HG03064 (cell line): ENCODE results near the gene CNNM4.
"Not testable (repeated sequence)": the region's sequence is repeated elsewhere in the genome, so short reads cannot be mapped to it uniquely, and the experiment has no call there.

Experiments
- ATAC-seq: cut with Tn5 transposase; IDR thresholded peaks from one replicate; pipeline ENCODE4 v1.9.1; 2021; ENCODE audit warnings: low read depth; ENCODE audit not compliant: unreplicated experiment

Gene CNNM4

GRCh38 chr2:96788442-96789244 is 27.9 kb downstream of the CNNM4 start:
- ATAC-seq = no peak

DNA sequence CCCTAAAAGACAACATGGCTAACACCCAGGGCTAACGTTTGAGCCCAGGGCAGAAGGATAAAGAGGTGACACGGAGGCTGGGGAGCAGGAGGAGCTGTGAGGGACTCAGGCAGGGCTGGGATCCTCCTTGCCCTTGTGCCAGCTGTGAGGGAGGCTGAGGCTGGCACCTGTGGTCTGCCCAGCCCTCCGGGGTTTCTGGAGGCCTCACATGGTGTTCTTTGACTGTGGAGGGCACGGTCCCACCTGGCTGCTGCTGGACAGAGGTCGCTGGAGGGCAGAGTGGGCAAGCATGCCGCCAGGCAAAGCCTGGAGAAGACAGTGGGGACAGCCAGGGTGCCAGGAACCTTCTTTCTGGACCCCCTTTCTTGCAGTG is 28.5 kb downstream of the CNNM4 start:
- ATAC-seq = no peak

DNA sequence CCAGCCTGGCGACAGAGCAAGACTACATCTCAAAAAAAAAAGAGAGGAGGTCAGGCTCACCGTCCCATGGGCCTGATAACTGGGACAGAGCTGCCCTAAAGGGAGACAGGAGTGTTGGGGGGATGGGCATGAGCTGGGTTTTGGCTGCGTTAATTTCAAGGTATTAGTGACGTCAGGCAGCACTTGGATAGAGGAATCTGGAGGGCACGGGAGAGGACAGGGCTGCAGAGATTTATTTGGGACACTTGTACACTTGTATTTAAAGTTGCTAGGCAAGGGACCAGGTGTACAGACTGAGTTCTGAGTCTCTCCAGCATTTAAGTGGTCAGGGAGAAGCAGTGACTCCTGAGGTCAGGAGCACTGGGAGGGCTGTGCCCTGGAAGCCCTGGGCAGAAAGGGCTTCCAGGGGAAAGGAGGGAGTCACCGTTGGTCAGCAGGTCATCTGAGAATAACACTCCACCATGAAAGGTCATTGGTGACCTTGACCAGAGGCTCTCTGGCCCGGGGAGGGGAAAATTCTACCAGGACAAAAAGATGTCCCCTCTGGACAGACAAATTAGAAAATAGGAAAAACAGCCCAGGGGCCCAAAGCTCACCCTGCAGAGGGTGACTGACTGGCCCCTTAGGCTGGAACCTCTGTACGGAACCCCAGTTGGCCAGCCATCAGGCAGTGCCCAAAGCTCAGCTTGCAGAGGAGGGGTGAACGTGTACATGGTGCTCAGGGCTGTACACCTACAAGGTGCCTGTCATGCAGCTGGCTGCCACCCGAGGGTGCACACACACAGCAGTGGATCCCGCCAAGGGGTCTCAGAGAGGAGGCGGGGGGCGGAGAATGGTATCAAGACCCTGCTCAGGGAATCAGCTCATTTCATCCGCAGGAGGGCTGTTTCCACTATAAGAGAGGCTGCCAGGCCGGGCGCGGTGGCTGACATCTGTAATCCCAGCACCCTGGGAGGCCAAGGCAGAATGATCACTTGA is 32.4 kb downstream of the CNNM4 start:
- no peak for ATAC-seq

- no peak for ATAC-seq
Observed at GRCh38 chr2:96795076-96795475, 34.4 kb downstream of the CNNM4 start.

- not testable (repeated sequence) for ATAC-seq
Observed at GRCh38 chr2:96796497-96796896, 35.8 kb downstream of the CNNM4 start.

DNA sequence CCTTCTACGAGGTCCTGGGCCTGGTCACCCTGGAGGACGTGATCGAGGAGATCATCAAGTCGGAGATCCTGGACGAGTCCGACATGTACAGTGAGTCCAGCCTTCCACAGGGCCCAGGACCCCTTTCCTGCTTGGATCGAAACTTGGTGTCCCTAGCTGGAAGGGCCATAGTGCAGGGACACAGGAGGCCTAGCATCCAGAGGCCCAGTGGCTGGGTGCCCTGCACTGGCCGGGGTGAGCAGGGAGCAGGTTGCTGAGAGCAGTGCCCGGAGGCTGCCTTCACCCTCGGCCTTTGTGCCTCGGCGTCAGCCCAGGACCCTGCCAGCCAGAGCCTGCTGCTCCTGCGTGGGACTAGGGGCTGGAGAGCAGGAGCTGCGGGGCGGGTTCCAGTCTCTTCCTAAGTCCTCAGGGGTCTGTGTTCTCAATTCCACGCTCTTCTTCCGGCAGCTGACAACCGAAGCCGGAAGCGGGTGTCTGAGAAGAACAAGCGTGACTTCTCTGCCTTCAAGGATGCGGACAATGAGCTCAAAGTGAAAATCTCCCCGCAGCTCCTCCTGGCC is 36.4 kb downstream of the CNNM4 start:
- no peak for ATAC-seq

DNA sequence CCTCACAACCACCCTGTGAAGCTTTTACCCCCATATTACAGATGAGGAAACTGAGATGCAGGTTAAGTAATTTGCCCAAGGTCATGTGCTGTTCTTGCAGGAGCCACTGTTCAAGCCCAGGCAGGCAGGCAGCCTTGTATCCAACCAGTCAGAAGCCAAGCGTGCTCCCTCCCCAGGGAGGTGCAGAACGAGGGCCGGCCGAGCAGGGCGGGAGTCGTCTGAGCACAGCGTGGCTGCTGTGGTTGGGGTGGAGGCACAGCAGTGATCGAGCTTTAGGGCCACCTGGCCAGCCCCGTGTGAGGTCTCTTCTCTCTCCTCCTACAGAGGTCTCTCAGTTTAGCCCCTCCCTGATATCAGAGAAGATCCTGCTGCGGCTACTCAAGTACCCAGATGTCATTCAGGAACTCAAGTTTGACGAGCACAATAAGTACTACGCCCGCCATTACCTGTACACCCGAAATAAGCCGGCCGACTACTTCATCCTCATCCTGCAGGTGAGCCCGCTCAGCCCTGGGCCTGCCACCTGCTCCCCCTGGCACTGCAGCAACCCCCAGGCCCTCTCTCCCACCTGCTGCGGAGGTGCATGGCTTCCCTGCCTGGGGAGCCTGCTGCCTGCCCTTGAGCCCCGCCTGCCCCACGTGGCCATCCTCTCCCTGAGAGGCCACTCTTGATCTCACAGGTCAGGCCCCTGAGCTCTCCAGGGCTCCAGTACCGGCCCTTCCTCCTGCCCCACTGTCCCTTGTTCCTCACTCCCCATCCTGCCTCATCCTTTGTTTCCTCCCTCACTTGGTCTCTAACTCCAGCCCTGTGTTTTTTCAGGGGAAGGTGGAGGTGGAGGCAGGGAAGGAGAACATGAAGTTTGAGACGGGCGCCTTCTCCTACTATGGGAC is 38.3 kb downstream of the CNNM4 start:
- ATAC-seq = no peak

DNA sequence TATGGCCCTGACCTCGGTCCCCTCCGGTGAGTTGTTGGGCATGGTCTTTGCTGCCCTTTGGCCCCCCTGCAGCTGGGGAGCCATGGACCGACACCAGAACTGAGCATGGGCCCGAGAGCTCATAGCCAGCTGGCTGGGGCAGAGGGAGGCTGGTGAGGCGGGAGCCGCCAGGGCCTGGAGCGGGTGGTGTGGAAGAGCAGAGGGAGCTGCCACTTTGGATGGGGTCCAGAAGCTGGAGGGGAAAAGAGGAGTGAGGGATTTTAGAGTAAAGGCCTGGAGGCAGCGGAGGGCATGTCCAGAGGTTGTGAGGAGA is 38.9 kb downstream of the CNNM4 start:
- ATAC-seq = no peak

DNA sequence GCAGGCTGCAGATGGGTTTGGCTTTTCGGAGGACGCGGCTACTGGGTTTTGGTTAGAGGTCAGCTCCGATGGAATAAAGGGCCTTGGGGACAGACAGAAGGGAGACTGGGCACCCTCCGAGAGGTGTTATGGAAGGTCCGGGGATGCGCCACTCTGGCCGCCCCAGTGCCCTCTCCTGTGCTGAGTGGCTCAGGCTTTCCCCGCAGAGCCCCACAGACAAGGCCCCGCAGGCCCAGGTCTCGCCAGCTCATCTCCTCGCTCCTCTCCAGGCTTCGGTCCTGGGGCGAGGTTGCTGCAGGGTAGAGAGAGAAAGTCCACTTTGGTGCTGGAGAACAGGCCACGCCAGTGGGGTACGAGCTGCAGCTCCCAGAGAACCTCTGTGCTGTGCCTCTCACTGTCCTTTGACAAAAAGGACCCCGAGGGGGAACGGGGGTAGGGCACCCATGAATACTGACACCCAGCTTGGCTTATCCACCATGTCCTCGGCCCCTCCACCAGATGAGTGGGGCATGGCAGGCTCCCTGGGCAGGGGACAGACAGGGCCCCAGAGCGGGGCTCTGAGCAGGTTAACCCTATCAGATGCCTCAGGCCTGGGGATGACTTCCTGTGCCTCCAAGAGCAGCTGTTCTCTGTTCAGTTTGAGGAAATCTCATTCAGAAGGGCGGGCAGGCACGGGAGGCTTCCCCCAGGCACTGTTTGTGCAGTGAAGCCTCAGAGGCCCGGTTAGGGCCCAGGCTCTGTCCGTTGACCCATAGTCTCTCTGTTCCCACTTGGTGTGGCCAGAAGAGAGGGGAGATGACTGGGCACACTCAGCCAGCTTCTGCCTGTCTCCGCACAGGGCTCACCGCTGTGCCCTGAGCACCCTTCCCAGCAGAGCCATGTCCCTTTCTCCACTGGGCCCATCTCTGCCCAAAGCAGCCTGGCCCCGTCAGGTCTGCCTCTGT is 39.6 kb downstream of the CNNM4 start:
- no peak for ATAC-seq

GRCh38 chr2:96801005-96801785 is 40.5 kb downstream of the CNNM4 start:
- ATAC-seq = no peak

DNA sequence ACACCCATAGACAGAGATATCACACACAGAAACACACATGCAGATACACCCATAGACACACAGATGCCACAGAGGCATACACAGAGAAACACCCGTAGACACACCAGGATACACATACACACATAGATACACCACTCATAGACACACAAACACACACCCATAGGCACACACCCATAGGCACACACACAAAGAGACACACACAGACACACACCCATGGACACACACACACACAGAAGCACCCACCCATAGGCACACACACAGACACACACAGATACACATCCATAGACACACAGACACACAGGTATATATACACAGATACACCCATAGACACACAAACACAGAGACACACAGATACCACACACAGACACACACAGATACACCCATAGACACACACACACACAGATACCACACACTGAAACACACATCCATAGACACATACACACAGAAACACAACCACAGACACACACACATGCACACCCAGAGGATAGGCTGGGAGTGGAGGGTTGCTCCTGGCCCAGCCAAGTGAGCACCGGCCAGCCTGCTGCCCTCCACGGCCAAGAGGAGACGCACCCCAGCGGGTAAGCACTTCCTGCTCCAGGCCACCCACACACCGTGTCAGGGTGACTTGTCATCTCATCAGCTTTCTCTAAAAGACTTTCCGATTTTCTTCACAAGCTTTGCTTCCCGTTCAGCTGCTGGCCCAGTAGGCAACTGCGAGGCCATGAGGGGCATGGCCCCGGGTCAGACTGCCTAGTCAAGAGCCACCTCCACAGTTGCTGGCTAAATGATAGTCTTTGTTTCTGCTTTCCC is 41.3 kb downstream of the CNNM4 start:
- no peak for ATAC-seq

DNA sequence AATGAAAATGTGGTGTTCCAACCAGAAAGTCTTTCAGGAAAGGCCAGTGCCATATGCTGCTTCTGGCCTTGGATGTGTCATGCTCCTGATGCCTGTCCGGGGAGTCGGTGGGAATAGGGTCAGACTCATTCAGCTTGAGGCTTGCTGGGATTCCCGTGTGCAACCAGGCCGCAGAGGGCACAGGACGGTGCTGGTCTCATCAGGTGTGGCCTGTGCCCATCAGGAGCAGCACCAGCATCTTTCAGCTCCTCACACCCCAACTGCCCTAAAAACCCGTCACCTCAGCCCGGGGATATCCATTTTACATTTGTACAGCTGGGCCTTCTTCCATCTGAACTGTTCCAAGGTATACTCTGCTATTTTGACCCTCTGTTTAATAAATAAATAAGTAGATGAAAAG is 42.0 kb downstream of the CNNM4 start:
- ATAC-seq = no peak

DNA sequence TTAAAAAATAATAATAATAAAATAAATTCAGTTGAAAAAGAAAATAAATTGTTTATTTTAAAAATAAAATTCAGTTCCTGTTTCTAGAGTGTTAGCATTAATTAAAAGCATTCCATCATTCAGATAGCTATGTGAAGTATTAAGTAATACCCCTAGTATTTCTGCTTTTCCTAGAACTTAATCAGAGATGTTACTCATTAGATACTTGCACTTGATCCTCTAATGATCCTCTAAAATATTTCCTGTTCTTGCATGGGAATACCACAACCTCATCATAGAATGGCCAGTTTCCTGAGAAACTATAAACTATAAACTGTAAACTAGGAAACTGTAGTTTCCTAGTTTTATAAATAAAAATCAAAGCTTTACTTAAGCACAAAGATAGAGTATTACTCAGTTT is 44.3 kb downstream of the CNNM4 start:
- no peak for ATAC-seq

GRCh38 chr2:96805946-96806345 is 45.2 kb downstream of the CNNM4 start:
- ATAC-seq = not testable (repeated sequence)

DNA sequence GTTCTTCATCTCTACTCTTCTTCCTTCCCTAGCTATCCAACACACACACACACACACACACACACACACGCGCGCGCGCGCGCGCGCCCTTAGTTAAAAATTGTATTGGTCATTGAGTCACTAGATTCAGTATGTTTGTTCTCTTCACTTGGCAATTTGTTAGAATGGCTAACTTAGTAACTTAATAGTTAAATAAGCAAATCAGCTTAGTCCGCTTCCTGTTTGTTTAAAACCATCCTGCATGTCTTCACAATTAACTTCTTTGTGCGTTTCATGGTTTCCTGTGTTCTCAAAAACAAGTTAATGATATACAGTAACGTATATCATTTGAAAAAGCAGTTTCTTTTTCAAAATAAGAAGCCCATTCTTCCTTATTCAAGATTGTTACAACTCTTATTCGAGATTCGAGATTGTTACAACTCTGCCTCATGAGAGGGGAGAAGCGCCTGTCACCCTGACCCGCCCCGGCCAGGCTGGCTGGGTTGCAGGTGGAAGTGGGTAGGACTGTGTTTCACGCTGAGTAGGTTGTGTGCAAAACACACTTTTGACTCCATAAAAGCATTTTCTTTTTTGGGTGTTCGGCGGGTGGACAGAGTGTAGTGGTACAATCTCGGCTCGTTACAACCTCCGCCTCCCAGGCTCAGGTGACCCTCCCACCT is 45.9 kb downstream of the CNNM4 start:
- no peak for ATAC-seq

GRCh38 chr2:96807127-96807471 is 46.4 kb downstream of the CNNM4 start:
- ATAC-seq = no peak

DNA sequence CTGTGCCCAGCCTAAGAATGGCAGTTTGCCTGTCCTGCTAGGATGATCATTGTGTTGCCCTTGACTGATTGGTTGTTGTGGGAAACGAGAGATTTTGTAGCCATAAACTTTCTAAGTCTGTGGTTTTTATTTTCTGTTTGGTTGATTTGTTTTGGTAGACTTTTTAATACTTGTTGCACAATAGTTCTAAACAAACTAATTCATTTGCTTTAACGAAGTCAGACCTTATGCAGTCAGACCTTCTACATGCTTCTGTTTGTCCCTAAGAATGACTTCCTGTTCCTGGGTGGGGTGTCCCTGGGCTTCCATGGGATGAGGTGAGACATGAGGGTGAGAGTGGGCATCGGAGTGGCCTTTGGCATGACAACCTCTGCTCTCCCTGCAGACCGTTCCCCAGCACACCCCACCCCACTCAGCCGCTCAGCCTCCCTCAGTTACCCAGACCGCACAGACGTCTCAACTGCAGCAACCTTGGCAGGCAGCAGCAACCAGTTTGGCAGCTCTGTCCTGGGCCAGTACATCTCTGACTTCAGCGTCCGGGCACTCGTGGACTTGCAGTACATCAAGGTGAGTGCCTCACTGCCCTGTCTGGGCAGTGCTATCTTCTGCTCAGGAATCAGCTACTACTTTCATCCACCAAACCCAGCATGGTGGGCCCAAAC is 47.6 kb downstream of the CNNM4 start:
- no peak for ATAC-seq
